Activated naive CD4-positive, alpha-beta T cell treated with anti-CD3 and anti-CD28 coated beads, Interleukin-2, amount 10 ng/mL, durations not matched to agents 7 days and 5 days (primary cell): ENCODE results near the gene KANK2.
A peak's percentile ranks its signal among the peaks of the same experiment; 100 is the strongest.

ENCODE experiments used
- CTCF ChIA-PET: fragments of 350-600 bp; sonication (Branson Sonifier 250); formaldehyde crosslinking; loops from one replicate; lab custom pipeline; 2021; ENCODE audit warnings: antibody characterized with exemption; lab: Charles Lee
- DNase-seq: peaks from one replicate; pipeline ENCODE4 v3.0.0-alpha.2; 2020
- H3K27ac Mint-ChIP-seq: one replicate; pipeline ENCODE4 v1.8.0; 2021; ENCODE audit warnings: mild to moderate bottlenecking, moderate library complexity, mixed read lengths
- H3K27me3 Mint-ChIP-seq: one replicate; pipeline ENCODE4 v1.8.0; 2021; ENCODE audit warnings: mild to moderate bottlenecking, mixed read lengths
- H3K36me3 Mint-ChIP-seq: one replicate; pipeline ENCODE4 v1.8.0; 2021; ENCODE audit warnings: mixed read lengths
- H3K4me1 Mint-ChIP-seq: one replicate; pipeline ENCODE4 v1.8.0; 2021; ENCODE audit warnings: mixed read lengths
- H3K4me3 Mint-ChIP-seq: one replicate; pipeline ENCODE4 v1.8.0; 2021; ENCODE audit warnings: mild to moderate bottlenecking, moderate library complexity, mixed read lengths
- H3K9me3 Mint-ChIP-seq: one replicate; pipeline ENCODE4 v1.8.0; 2021; ENCODE audit warnings: mixed read lengths

KANK2 gene

DNA sequence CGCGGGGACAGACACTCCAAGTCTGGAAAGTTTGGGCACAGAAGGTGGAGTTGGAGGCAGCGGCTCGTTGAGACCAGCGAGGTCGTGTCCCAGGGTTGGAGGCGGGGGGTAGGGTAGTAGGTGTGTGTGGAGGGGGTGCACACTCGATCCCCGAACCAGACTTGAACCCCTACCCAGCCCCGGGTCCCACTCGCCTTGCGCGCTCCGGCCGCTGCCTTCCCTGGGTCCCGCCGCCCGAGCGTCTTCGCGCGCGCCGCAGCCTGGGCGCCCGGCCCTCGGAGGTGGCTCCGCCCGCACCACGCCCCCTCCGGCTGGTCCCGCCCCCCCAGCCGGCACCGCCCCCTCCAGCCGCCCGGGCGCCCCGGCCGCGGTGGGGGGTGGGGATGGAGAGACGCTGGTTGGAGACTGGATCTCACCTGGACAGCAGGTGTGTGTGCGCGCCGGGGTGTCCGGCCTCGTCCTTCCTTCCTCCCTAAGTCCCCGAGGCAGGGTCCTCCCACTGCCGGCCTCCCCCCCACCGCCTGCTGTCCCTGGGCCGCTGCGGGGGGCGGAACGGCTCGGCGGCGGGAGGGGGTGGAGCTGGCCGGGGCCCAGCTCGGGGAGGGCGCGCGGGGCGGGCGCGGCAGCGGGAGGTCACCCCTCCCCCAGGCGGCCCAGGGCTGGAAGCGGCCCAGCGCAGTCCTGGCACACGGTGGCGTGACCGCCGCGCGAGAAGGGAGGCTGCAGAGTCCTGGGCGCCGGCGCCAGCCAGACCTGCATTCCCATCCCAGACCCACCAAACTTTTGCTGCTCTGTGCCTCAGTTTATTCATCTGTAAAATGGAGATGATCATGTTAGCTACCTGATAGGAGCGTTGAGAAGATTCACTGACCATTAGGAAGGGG lies at the start of gene KANK2:
KANK2 (minus strand) TSS at position 255 of the 884 bp plus-strand sequence. CDS start 3,034 bp downstream, outside the sequence.
- Mint-ChIP-seq H3K27me3 (peaks cover 49% of the 10 kb centered on the region), H3K36me3 (no peaks in the 10 kb centered on the region), H3K4me3 (peak within 1 kb of the TSS; percentile 77), H3K9me3 (no peaks in the 10 kb centered on the region), H3K27ac (peak within 1 kb of the TSS; percentile 16), H3K4me1 (peaks cover 21% of the 10 kb centered on the region)
- CTCF ChIA-PET = no interaction called here
- DNase-seq = peak; percentile 83

DNA sequence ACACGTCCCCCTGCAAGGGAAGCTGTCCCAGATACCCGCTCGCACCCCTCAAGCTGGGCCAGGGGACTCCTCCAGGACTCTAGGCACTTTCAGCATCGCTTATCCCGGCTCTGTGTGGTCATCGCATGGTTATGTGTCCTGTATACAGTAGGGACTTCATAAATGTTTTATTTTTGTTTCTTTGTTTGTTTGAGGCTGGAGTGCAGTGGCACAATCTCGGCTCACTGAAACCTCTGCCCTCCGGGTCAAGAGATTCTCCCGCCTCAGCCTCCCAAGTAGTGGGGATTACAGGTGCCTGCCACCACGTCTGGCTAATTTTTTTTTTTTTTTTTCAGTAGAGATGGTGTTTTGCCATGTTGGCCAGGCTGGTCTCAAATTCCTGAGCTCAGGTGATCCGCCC lies 49.6 kb upstream of the KANK2 start:
- Mint-ChIP-seq H3K27me3 (peaks cover 46% of the 10 kb centered on the region), H3K27ac (no peak overlapping the region), H3K4me3 (no peak overlapping the region), H3K9me3 (no peaks in the 10 kb centered on the region), H3K4me1 (peaks cover 6% of the 10 kb centered on the region), H3K36me3 (no peaks in the 10 kb centered on the region)
- no peak for DNase-seq
- CTCF ChIA-PET = no interaction called here

DNA sequence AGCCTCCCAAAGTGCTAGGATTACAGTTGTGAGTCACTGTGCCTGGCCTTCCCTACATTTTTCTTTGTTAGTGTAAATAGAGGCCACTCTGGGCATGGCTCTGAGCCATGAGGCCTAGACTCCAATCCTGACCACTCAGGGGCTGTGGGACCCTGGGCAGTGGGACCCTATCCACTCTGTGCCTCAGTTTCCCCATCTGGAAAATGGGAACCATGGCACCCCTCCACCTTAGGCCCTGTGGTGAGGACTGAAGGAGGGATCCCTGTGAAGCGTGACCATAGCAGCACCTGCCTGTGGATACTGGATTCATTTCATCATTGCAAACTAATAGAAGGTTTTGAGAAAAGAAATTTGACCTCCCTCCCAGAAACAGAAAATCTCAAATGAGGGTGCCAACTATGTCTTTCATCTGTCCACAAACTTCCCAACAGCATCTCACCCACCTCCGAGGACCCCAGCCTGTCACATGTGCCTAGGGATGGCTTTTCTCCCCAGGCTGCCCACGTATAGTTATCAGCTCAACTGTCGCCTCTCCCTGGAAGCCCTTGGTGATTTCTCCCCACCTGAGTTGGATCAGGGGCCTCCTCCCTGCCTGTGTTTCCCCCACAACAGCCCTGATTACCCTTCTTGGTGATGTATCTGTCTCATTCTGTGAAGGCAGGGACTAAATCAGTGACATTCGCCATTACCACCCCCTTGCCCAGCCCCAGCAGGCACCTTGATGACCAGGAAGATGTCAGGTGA lies 47.7 kb upstream of the KANK2 start:
- CTCF ChIA-PET = interaction anchor here (2.3 kb wide), 1 partner anchor 238 kb away, joined by 9 read pairs; no protein-coding TSS in a partner anchor
- no peak overlapping the region for H3K4me3 Mint-ChIP-seq
- no peaks in the 10 kb centered on the region for H3K9me3 Mint-ChIP-seq

DNA sequence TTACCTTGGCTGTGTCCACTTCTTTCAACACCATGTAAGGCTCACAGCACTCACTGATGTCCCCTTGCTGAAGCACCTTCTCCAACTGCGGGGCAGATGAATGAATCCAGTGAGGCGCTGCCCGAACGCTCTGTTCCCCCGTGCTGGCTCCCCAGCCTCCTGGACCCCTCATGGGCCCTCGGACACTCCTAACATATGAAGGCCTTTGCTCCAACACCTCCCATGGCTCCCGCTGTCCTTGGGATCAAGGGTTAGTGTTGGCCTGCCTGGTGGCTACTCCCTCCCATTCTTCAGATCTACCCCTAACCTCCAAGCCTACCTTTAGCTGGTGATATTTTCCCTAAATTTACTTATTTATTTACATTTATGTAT lies 46.4 kb upstream of the KANK2 start:
- no peak for DNase-seq
- Mint-ChIP-seq H3K4me3 (no peak overlapping the region), H3K4me1 (peaks cover 6% of the 10 kb centered on the region), H3K27ac (no peak overlapping the region), H3K27me3 (peaks cover 63% of the 10 kb centered on the region), H3K36me3 (no peaks in the 10 kb centered on the region), H3K9me3 (peaks cover 3% of the 10 kb centered on the region)
- CTCF ChIA-PET = interaction anchor here (0.5 to 2.3 kb wide), 4 partner anchors 43 to 307 kb away, joined by 3 to 9 read pairs (median 3); no protein-coding TSS in a partner anchor

More for the DNA sequence above, 47.7 kb upstream of the KANK2 start:
- no peak for DNase-seq
- no peak overlapping the region for H3K27ac Mint-ChIP-seq
- H3K36me3 Mint-ChIP-seq = no peaks in the 10 kb centered on the region
- H3K4me1 Mint-ChIP-seq = peaks cover 6% of the 10 kb centered on the region
- H3K27me3 Mint-ChIP-seq = peaks cover 58% of the 10 kb centered on the region

DNA sequence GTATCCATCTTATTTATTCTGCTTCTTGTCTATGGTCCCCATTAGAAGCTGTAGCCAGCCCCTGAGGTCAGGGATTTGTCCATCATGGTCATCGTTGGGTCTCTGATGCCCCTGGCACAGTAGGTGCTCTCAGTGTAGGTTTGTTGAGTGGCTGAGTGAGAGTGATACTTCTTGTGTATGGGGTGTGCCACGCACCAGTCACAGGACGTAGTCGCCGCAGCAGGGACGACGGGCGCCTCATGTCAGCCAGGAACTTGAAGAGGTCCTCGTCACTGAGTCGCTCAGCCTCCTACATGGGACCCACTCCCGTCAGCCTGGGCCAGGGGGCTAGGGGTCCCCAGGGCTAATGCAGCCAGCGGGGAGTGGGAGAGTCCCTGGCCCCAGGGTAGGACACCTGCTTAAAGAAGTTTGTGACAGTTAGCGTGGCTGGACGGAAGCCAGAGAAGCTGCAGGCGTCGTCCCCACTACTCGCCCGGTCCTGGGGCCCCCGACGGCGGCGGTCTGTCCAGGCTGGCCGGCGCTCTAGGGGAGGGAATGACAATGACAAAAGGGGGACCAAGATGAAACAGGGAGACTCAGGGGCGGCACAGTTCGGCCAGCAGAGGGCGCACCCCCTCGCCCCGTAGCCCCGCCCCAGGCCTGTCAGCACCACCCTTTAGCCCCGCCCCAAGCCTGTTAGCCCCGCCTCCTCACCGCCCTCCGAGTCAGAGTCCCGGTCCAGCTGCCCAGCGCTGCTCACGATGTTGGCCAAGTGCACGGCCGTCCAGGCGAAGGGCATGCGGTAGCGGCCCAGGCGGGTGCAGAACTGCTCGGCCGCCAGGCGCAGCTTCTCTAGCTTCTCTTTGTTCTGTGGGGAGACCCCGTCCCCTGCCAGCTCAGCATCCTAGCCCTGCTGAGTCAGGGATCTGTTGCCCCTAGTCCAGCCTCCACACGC lies 45.8 kb upstream of the KANK2 start:
- peaks cover 6% of the 10 kb centered on the region for H3K4me1 Mint-ChIP-seq
- H3K9me3 Mint-ChIP-seq = peaks cover 8% of the 10 kb centered on the region
- no peak overlapping the region for H3K27ac Mint-ChIP-seq
- no peak overlapping the region for H3K4me3 Mint-ChIP-seq
- H3K27me3 Mint-ChIP-seq = peaks cover 63% of the 10 kb centered on the region
- CTCF ChIA-PET = interaction anchor here (0.5 to 2.3 kb wide), 7 partner anchors 12 to 306 kb away, joined by 3 to 9 read pairs (median 3); partner anchors contain the start of genes DOCK6 and RAB3D
- H3K36me3 Mint-ChIP-seq = no peaks in the 10 kb centered on the region
- peak; percentile 88 for DNase-seq

DNA sequence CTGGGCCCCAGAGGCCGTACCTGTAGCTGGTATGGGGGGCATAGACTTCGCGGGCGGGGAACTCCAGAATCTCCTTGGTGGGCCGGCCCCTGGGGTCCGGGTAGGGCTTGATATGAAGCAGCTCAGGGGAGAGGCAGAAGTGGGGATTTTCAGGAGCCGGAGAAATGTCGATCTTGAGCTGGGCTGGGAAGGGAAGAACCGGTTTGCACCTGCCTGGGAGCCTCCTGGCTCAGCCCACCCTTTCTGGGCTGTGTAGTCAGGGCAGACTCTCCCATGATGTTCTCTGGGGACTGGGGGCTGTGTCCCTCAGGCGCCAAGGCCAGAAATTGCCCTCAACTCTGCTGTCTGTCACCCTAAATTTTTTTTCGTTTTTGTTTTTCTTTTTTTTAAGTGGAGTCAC lies 44.7 kb upstream of the KANK2 start:
- no peak overlapping the region for H3K4me3 Mint-ChIP-seq
- H3K27me3 Mint-ChIP-seq = peaks cover 57% of the 10 kb centered on the region
- DNase-seq = no peak
- H3K4me1 Mint-ChIP-seq = peaks cover 6% of the 10 kb centered on the region
- H3K9me3 Mint-ChIP-seq = peaks cover 13% of the 10 kb centered on the region
- H3K36me3 Mint-ChIP-seq = no peaks in the 10 kb centered on the region
- H3K27ac Mint-ChIP-seq = no peak overlapping the region
- CTCF ChIA-PET = interaction anchor here (0.8 to 1.7 kb wide), 4 partner anchors 14 to 241 kb away, joined by 3 to 5 read pairs (median 4); partner anchors contain the start of genes DOCK6 and RAB3D

DNA sequence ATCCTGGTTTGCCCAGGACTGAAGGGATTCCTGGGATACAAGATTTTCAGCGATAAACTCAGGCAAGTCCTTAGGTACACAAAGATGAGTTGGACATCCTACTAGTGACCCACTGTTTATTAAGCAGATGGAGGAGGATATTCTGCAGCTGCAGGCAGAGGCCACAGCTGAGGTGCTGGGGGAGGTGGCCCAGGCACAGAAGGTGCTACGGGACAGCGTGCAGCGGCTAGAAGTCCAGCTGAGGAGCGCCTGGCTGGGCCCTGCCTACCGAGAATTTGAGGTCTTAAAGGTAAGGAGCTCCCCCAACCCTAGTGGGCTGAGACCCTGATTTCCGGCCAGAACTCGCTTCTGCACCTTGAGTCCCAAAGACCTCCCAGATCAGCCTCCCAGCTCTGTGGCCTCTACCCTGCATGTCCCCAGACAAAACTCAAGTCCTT lies 42.7 kb upstream of the KANK2 start:
- no peak overlapping the region for H3K27ac Mint-ChIP-seq
- CTCF ChIA-PET = no interaction called here
- H3K27me3 Mint-ChIP-seq = peaks cover 44% of the 10 kb centered on the region
- H3K9me3 Mint-ChIP-seq = peaks cover 13% of the 10 kb centered on the region
- H3K4me3 Mint-ChIP-seq = no peak overlapping the region
- H3K36me3 Mint-ChIP-seq = no peaks in the 10 kb centered on the region
- peaks cover 6% of the 10 kb centered on the region for H3K4me1 Mint-ChIP-seq
- no peak for DNase-seq

DNA sequence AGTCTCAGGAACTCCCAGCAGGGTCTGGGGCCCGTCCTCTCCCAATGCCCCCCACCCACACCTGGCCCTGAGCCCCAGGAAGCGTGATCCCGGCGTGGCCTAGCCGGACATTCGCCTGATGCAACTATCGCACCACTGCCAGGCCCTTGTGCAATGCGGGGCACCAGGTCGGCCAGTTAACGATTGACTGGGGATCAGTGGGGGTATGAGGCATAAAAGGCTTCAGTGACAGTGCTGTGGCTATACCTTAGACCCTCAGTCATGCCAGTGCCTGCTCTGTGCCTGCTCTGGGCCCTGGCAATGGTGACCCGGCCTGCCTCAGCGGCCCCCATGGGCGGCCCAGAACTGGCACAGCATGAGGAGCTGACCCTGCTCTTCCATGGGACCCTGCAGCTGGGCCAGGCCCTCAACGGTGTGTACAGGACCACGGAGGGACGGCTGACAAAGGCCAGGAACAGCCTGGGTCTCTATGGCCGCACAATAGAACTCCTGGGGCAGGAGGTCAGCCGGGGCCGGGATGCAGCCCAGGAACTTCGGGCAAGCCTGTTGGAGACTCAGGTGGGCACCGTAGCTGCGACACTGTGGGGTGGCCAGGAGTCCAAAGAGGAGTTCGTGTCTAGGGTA lies 42.1 kb upstream of the KANK2 start, which contains the start of gene ANGPTL8:
ANGPTL8 (plus strand) TSS at position 243 of the 624 bp plus-strand sequence; CDS start at position 262, 19 bp downstream.
- CTCF ChIA-PET = no interaction called here
- H3K4me1 Mint-ChIP-seq = peaks cover 6% of the 10 kb centered on the region

DNA sequence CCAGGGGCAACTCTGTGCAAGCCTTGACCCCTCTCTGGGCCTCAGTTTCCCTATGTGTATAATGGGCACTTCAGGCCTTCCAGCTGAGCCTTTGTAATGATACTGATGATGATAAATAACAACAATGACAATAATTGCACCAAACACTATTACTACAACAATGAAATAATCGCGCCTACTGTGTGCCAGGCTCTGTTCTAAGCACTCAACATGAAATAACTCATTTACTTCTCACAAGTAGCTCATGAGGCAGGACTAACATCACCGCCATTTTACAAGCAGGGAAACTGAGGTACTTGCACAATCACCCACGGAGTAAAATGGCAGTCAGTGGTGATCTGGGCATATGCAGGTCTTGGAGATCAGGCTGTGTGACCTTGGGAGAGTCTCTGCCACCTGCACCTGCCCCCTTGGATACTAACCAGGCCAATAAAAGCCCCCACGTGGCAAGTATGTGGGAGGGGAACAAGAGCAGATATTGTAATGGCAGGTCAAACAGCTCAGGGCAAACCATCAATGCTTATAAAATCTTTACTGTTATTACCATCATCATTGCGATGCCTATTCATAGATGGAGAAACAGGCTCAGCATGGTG lies 41.5 kb upstream of the KANK2 start:
- CTCF ChIA-PET = no interaction called here
- H3K4me1 Mint-ChIP-seq = peaks cover 5% of the 10 kb centered on the region
- H3K36me3 Mint-ChIP-seq = no peaks in the 10 kb centered on the region
- no peak for DNase-seq
- H3K4me3 Mint-ChIP-seq = no peak overlapping the region
- peaks cover 13% of the 10 kb centered on the region for H3K9me3 Mint-ChIP-seq
- peaks cover 34% of the 10 kb centered on the region for H3K27me3 Mint-ChIP-seq
- H3K27ac Mint-ChIP-seq = no peak overlapping the region

More for the DNA sequence above, 42.1 kb upstream of the KANK2 start, which contains the start of gene ANGPTL8:
- H3K4me3 Mint-ChIP-seq = no peak within 1 kb of the TSS
- H3K27me3 Mint-ChIP-seq = peaks cover 39% of the 10 kb centered on the region
- H3K9me3 Mint-ChIP-seq = peaks cover 13% of the 10 kb centered on the region
- DNase-seq = no peak
- no peaks in the 10 kb centered on the region for H3K36me3 Mint-ChIP-seq
- H3K27ac Mint-ChIP-seq = no peak within 1 kb of the TSS

DNA sequence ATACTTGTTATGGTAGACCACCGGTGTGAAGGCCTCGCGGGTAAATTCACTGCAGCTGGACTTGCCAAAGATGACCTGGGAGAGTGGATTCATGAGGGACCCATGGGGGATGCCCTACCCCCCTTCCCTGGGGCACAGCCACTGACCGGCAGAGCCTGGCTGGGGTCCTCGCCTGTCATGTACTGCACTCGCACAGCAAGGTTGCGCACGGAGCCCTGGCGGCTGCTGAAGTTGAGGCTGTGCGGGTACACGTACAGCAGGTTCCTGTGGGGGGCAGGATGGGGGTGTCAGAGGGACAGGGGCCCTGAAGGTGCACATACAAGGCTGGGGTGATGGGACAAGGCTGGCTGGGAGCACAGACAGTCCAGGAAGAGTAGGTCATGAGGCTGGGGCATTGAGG lies 40.7 kb upstream of the KANK2 start:
- Mint-ChIP-seq H3K4me3 (no peak overlapping the region), H3K9me3 (peaks cover 13% of the 10 kb centered on the region), H3K27me3 (peaks cover 29% of the 10 kb centered on the region), H3K27ac (no peak overlapping the region), H3K4me1 (no peaks in the 10 kb centered on the region), H3K36me3 (no peaks in the 10 kb centered on the region)
- DNase-seq = no peak
- CTCF ChIA-PET = no interaction called here

DNA sequence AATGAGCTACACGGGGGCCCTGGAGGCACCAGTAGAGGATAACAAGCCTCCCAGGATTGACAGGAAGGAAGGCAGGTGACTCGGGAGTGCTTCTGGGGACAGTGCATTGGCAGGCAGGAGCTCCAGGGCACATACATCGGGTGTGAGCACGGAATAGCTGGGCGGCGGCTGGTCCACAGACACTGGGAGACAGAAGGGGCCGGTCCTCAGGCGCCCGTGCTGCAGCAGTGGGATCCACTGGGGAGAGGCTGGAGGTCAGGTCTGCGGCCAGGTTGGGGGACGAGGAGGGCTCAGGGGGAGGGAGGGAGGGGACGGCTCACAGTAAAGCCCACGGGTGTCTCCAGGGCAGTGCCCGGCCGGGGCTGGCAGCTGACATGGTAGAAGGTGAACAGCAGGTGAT lies 40.0 kb upstream of the KANK2 start:
- Mint-ChIP-seq H3K27me3 (peaks cover 27% of the 10 kb centered on the region), H3K36me3 (no peaks in the 10 kb centered on the region), H3K4me3 (no peak overlapping the region), H3K27ac (no peak overlapping the region), H3K4me1 (no peaks in the 10 kb centered on the region), H3K9me3 (peaks cover 13% of the 10 kb centered on the region)
- no peak for DNase-seq
- CTCF ChIA-PET = no interaction called here

DNA sequence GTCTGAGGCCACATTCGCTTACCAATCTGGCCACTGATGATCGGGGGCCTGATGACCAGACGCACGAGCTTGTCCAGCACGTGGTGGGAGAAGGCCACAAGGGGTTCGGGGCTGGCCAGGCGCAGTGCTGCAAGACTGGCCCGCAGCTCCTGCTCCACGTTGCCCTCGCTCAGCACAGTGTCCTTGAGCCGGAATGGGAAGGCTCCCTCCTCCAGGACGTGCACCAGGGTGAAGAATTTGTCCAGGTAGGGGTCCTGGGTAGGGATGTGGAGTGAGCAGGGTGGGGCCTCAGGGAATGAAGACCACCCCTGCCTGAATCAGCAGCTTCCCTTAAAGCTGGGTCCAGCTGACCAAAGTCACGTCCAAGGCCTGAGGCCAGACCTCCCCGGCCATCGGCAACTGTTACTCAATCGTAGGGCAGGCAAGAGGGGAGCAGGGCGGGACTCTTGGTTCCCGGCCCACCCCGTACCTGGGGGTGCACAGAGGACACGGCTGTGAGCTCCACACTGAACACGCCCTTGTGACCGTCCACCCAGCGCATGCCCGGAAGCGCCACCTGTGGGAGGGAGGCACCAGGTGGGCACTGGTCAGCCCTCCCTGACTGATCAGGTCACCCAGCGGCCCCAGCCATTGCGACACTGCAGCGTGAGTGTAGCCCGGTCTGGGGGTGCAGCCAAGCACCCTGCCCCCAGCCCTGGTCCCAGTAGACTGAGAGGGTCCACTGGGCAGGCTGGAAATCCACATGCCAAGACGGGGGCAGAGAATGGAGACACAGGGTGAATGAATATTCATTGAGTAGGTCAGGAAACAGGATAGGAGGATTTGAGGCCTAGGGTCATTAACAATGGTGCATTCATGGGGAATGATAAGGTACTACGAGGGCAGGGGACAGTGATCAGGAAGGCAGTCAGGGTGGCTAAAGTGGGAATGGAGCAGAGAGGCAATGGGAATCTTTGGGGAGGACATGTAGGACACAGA lies 39.3 kb upstream of the KANK2 start:
- no peak overlapping the region for H3K4me3 Mint-ChIP-seq
- peaks cover 21% of the 10 kb centered on the region for H3K27me3 Mint-ChIP-seq
- H3K9me3 Mint-ChIP-seq = peaks cover 13% of the 10 kb centered on the region
- CTCF ChIA-PET = no interaction called here
- H3K4me1 Mint-ChIP-seq = no peaks in the 10 kb centered on the region
- DNase-seq = no peak
- no peak overlapping the region for H3K27ac Mint-ChIP-seq
- H3K36me3 Mint-ChIP-seq = no peaks in the 10 kb centered on the region
